Measurements from ENCODE around the gene DYRK1B.

Gene DYRK1B

DNA sequence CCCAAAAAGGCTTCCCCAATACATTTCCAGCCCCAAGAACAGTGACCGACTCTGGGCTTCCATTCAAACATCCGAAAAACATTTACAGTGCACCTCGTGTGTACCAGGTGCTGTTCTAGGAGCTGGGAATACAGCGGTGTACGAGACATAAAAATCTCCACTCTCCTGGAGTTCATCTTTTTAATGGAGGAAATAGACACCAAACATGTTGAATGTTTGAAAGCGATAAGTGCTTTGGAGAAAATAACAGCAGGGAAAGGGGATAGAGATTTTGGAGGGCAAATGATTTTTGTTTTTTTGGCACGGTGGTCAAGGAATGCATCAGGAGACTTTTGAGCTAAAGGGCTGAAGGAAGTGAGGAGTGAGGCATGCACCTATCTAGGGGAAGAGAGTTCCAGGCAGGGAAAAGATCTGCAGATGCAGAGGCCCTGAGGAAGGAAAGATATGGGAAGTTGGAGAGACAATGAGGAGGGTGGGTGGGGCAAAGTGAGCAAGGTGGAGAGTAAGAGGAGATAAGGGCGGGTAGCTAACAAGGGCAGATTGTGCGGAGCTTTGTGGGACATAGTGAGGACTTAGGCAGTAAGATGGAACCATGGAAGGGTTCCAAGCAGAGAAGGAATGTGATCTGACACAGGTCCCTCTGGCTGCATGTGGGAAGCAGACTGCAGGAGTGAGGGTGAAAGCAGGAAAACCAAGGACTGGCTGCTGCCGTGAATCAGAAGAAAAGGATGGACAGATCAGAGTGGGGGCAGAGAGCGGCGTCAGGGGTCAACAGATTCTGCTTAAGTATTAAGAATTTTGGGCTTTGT lies 12.9 kb upstream of the DYRK1B start (continued):
- TF ChIP-seq IKZF3 (tag by site-specific recombination; IDR thresholded peaks at IDR 0.05) = no peak
- TF ChIP-seq, protein P1, sequence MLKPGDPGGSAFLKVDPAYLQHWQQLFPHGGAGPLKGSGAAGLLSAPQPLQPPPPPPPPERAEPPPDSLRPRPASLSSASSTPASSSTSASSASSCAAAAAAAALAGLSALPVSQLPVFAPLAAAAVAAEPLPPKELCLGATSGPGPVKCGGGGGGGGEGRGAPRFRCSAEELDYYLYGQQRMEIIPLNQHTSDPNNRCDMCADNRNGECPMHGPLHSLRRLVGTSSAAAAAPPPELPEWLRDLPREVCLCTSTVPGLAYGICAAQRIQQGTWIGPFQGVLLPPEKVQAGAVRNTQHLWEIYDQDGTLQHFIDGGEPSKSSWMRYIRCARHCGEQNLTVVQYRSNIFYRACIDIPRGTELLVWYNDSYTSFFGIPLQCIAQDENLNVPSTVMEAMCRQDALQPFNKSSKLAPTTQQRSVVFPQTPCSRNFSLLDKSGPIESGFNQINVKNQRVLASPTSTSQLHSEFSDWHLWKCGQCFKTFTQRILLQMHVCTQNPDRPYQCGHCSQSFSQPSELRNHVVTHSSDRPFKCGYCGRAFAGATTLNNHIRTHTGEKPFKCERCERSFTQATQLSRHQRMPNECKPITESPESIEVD (tag by site-specific recombination; IDR thresholded peaks at IDR 0.05) = no peak
- no peak for TF ChIP-seq ZNF529 (tag by site-specific recombination; IDR thresholded peaks at IDR 0.05; ENCODE audit: insufficient replicate concordance)
- TF ChIP-seq ZNF23 (tag by site-specific recombination; IDR thresholded peaks at IDR 0.05; ENCODE audit: borderline replicate concordance) = no peak
- peak; percentile 19; the same call in 1 of the 2 replicates for TF ChIP-seq ZNF76 (tag by site-specific recombination; IDR thresholded peaks at IDR 0.05; ENCODE audit: borderline replicate concordance, low read depth)
- TF ChIP-seq, protein P2, sequence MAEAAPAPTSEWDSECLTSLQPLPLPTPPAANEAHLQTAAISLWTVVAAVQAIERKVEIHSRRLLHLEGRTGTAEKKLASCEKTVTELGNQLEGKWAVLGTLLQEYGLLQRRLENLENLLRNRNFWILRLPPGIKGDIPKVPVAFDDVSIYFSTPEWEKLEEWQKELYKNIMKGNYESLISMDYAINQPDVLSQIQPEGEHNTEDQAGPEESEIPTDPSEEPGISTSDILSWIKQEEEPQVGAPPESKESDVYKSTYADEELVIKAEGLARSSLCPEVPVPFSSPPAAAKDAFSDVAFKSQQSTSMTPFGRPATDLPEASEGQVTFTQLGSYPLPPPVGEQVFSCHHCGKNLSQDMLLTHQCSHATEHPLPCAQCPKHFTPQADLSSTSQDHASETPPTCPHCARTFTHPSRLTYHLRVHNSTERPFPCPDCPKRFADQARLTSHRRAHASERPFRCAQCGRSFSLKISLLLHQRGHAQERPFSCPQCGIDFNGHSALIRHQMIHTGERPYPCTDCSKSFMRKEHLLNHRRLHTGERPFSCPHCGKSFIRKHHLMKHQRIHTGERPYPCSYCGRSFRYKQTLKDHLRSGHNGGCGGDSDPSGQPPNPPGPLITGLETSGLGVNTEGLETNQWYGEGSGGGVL (tag by site-specific recombination; IDR thresholded peaks at IDR 0.05) = peak; percentile 39
- TF ChIP-seq ZNF658 (tag by site-specific recombination; IDR thresholded peaks at IDR 0.05) = 0 out of 2 replicates have a peak, but pooled peaks have one; percentile 21
- TF ChIP-seq, protein P3, sequence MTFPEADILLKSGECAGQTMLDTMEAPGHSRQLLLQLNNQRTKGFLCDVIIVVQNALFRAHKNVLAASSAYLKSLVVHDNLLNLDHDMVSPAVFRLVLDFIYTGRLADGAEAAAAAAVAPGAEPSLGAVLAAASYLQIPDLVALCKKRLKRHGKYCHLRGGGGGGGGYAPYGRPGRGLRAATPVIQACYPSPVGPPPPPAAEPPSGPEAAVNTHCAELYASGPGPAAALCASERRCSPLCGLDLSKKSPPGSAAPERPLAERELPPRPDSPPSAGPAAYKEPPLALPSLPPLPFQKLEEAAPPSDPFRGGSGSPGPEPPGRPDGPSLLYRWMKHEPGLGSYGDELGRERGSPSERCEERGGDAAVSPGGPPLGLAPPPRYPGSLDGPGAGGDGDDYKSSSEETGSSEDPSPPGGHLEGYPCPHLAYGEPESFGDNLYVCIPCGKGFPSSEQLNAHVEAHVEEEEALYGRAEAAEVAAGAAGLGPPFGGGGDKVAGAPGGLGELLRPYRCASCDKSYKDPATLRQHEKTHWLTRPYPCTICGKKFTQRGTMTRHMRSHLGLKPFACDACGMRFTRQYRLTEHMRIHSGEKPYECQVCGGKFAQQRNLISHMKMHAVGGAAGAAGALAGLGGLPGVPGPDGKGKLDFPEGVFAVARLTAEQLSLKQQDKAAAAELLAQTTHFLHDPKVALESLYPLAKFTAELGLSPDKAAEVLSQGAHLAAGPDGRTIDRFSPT (tag by site-specific recombination; IDR thresholded peaks at IDR 0.05) = no peak
- TF ChIP-seq ZNF184 (tag by site-specific recombination; IDR thresholded peaks at IDR 0.05) = no peak
- TF ChIP-seq ZNF621 (tag by site-specific recombination; IDR thresholded peaks at IDR 0.05) = no peak
- TF ChIP-seq ZNF133 (tag by site-specific recombination; IDR thresholded peaks at IDR 0.05) = no peak
- TF ChIP-seq, protein P4, sequence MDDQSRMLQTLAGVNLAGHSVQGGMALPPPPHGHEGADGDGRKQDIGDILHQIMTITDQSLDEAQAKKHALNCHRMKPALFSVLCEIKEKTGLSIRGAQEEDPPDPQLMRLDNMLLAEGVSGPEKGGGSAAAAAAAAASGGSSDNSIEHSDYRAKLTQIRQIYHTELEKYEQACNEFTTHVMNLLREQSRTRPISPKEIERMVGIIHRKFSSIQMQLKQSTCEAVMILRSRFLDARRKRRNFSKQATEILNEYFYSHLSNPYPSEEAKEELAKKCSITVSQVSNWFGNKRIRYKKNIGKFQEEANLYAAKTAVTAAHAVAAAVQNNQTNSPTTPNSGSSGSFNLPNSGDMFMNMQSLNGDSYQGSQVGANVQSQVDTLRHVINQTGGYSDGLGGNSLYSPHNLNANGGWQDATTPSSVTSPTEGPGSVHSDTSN (CRISPR knock-in tag; IDR thresholded peaks at IDR 0.05) = no peak
- no peak for TF ChIP-seq ZNF585B (tag by site-specific recombination; IDR thresholded peaks at IDR 0.05)
- TF ChIP-seq ZSCAN30 (tag by site-specific recombination; IDR thresholded peaks at IDR 0.05) = no peak
- no peak for TF ChIP-seq ZIC2 (tag by site-specific recombination; IDR thresholded peaks at IDR 0.05)
- TF ChIP-seq ZNF544 (tag by site-specific recombination; IDR thresholded peaks at IDR 0.05) = no peak
- TF ChIP-seq TCF7L2 (IDR thresholded peaks at IDR 0.05; ENCODE audit: borderline replicate concordance, low read depth, low read length) = no peak
- peak; percentile 75 for TF ChIP-seq KLF9 (tag by site-specific recombination; IDR thresholded peaks at IDR 0.05; ENCODE audit: low read depth)
- peak; percentile 95 for TF ChIP-seq ZNF792 (tag by site-specific recombination; IDR thresholded peaks at IDR 0.05)
- 0 out of 2 replicates have a peak, but pooled peaks have one; percentile 10 for TF ChIP-seq ZNF660 (tag by site-specific recombination; IDR thresholded peaks at IDR 0.05)
- peak; percentile 37; the same call in 1 of the 2 replicates for TF ChIP-seq ZFHX2 (tag by site-specific recombination; conservative IDR thresholded peaks at IDR 0.05)
- TF ChIP-seq, protein P5, sequence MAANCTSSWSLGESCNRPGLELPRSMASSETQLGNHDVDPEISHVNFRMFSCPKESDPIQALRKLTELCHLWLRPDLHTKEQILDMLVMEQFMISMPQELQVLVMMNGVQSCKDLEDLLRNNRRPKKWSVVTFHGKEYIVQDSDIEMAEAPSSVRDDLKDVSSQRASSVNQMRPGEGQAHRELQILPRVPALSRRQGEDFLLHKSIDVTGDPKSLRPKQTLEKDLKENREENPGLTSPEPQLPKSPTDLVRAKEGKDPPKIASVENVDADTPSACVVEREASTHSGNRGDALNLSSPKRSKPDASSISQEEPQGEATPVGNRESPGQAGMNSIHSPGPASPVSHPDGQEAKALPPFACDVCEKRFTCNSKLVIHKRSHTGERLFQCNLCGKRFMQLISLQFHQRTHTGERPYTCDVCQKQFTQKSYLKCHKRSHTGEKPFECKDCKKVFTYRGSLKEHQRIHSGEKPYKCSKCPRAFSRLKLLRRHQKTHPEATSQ (tag by site-specific recombination; IDR thresholded peaks at IDR 0.05) = no peak
- TF ChIP-seq ZNF549 (tag by site-specific recombination; IDR thresholded peaks at IDR 0.05) = no peak
- TF ChIP-seq, protein P6, sequence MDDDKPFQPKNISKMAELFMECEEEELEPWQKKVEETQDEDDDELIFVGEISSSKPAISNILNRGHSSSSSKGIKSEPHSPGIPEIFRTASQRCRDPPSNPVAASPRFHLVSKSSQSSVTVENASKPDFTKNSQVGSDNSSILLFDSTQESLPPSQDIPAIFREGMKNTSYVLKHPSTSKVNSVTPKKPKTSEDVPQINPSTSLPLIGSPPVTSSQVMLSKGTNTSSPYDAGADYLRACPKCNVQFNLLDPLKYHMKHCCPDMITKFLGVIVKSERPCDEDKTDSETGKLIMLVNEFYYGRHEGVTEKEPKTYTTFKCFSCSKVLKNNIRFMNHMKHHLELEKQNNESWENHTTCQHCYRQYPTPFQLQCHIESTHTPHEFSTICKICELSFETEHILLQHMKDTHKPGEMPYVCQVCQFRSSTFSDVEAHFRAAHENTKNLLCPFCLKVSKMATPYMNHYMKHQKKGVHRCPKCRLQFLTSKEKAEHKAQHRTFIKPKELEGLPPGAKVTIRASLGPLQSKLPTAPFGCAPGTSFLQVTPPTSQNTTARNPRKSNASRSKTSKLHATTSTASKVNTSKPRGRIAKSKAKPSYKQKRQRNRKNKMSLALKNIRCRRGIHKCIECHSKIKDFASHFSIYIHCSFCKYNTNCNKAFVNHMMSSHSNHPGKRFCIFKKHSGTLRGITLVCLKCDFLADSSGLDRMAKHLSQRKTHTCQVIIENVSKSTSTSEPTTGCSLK (tag by site-specific recombination; IDR thresholded peaks at IDR 0.05) = peak; percentile 37; the same call in 1 of the 2 replicates
- no peak for TF ChIP-seq ZNF843 (tag by site-specific recombination; IDR thresholded peaks at IDR 0.05)
- TF ChIP-seq, protein P7, sequence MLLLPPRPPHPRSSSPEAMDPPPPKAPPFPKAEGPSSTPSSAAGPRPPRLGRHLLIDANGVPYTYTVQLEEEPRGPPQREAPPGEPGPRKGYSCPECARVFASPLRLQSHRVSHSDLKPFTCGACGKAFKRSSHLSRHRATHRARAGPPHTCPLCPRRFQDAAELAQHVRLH (tag by site-specific recombination; IDR thresholded peaks at IDR 0.05) = no peak
- TF ChIP-seq ZNF121 (tag by site-specific recombination; IDR thresholded peaks at IDR 0.05) = no peak
